ENCODE data around the gene ANO1.

Gene ANO1

DNA sequence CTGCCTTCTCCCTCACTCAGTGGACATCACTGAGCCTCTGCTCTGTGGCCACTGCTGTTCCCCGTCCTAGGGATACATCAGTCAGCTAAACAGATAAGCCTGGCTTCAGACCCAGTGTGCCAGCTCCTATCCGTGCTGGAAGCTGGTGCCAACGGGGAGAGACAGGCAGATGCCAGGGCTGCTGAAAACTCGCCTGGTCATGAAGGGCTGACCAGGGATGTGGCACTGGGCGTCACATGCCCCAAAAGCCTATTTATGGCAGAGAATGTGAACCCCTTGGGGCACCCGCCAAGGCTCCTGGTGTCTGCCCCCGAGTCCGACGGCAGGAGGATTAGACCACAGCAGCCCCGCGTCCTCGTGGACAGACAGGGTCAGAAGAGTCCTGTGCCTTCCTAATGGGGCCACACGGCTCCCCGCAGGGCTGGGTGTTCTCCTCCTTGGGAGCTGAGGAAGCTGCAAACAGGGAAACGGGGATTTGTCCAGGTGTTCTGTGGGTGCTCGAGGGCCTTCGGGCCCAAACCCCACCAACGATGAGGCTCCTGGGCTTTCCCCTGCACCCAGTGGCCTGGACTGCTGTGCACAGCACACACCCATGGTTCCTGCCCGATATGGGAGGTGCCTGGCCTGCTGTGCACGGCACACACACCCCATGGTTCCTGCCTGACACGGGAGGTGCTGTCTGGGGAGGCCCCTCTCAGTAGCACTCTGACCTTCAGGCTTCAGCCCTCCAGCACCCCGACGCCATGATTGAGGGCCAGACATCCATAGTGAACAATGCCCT lies 19.9 kb downstream of the ANO1 start:
- no peak for DNase-seq (ENCODE audit: low spot score)

DNA sequence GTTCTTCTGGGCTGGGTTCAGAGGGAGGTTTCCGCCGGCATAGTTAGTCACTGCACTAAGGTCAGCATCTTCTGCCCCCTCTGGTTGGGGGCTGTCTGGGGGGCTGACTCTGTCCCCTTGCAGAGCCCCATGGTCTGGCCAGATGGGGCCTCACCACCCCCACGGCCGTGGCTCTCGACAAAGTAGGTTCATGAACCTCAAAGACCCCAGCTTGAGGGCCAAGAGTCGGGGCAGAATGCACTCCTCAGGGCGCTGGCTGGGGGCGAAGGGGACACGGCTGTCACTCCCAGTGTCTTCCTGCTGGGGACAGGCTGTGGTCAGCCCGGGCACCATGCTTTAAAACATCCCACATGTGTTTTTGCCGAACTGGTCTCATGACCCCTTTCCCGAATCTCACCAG lies 20.8 kb downstream of the ANO1 start:
- DNase-seq (ENCODE audit: low spot score) = no peak

DNA sequence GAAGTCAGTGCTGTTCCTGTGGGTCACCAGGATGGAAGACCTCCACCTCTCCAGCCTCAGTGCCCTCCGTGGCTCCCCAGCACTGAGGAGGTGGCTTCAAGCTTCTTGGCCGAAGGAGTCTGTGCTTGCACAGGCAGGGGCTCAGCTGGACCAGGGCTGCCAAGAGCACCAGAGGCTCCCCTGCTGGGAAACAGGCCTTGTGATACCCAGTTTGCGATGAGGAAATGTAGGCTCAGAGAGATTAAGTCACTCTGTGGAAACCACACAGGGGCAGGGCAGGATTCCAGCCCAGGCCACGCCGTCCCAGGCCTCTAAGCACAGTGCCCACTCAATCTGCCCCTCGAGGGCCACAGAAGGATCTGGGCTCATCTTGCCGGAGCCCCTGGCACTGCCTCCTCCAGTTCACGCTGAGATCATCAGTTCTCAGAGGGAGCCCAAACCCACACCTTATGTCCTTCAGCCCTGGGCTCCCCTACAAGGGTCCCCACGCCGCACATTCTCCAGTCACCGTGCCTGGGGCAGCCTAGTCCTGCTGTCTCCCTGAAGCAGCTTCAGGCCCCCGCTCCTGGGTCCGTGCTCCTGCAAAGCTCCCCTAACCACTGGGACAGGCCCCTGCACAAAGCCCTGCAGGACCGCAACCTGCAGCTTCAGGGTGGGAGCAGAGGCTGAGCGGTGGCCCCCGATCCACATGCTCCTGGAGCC lies 21.6 kb downstream of the ANO1 start:
- DNase-seq (ENCODE audit: low spot score) = no peak

DNA sequence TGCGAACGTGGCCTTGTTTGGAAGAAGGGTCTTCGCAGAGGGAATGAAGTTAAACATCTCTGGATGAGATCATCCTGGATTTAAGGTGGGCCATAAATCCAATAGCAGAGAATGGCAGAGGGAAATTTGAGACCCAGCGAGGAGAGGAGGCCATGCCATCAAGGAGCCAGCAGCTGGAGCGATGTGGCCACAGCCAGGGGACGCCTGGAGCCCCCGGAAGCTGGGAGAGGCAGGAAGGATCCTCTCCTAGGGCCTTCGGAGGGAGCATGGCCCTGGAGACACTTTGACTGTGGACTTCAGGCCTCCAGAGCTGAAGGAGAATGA lies 22.1 kb downstream of the ANO1 start:
- no peak for DNase-seq (ENCODE audit: low spot score)

DNA sequence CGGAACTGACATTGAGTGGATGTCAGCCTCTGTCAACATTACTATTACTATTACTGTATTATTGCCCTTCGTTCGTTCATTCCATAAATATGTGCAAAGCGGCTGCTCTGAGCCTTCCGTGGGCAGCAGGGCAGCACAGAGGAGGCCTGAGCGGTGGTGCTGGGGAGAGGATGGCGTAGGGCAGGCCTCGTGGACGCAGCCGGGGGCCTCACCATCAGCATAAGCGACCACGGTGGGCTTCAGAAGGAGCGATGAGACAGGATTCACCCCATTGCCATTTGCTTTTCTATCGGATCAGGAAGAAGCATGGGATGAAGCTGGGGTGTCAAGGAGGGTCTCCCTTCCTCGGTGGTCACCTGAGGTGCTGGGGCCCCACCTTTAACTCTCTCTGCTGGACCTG lies 22.7 kb downstream of the ANO1 start:
- no peak for DNase-seq (ENCODE audit: low spot score)

DNA sequence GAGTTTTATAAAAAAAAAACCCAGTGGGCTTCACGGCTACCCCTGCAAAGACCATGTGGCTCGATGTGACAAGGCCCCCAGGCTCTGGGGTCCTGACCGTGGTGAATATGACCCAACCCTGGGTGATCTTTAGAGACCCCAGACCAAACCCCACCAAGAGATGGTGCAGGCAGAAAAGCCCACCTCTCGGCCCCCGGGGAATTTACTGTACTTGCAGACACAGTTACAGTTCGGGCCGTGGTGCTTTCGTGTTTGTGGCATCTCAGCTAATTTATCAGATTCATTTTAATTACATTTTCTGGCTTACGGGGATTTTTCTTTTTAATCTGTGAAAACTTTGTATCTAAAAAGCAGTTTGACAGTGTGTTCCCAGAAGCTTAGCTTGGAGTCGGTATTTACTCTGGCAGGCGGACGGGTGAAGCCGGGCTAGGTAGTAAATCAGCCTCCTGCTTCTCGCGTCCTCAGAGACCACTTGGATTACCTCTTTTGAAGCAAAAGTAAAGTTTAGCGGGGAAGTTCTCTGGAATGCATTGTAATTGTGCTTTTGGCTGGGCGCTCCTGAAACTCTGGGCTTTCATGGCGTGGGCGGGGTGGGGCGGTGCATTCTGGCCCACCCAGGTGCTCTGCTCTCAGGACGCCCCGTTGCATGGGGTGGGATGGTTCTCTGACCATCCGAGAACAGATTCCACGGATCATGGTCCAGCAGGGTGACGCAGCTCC lies 25.3 kb downstream of the ANO1 start:
- no peak for DNase-seq (ENCODE audit: low spot score)

DNA sequence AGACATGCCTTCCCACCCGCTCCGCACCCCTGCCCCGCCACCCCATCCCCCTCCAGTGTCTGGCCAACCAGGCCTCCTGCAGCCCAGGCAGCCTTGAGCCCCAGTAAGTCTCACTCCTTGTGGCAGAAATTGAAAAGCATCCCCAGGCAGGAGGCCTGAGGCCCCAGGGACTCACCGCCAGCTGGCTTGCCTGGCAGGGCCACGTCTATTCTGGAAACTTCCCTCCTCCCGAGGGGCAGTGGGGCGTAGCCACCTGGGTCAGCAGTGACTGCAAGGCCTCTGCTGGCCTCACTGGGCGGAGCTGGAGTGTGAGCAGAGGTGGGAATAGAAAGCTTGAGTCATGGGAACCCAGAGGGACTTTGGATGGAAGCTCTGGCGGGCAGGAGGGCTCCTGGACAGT lies 26.3 kb downstream of the ANO1 start:
- no peak for DNase-seq (ENCODE audit: low spot score)

DNA sequence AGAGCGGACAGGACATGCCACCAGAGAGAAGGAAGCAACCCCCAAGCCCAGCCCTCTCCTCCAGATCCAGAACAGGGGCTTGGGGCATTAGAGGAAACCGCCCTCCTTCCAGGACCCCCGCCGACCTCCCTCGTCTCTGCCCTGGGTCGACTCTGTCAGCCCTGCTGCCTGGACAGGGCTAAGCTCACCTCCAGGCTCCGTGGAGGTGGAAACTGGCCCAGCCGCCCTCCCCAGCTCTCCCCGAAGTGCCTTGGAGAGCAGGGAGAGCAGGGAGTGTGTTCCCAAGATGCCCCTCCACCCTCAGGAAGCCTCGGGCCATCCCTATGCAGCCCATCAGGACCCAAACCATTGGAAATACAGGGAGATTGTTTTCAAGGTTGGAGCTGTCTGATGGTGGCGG lies 26.8 kb downstream of the ANO1 start:
- DNase-seq (ENCODE audit: low spot score) = no peak

DNA sequence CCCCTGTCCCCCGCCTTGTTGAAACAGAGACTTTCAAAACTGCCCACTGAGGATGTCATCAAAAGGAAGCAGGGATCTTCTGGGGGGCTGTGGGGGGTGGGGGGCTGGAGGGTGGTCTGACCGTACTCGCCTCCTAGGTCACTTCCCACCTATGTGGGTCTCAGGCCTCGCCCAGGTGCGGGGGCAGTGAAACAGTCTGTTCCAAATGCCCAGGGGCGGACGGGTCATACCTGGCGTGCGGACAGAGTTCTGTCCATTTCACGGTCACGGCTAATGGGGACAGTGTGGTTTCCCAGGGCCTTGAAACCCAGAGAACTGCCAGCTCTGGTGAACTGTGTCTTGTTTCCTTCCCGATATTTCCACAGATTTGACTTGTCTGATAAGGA lies 27.2 kb downstream of the ANO1 start:
- no peak for DNase-seq (ENCODE audit: low spot score)

DNA sequence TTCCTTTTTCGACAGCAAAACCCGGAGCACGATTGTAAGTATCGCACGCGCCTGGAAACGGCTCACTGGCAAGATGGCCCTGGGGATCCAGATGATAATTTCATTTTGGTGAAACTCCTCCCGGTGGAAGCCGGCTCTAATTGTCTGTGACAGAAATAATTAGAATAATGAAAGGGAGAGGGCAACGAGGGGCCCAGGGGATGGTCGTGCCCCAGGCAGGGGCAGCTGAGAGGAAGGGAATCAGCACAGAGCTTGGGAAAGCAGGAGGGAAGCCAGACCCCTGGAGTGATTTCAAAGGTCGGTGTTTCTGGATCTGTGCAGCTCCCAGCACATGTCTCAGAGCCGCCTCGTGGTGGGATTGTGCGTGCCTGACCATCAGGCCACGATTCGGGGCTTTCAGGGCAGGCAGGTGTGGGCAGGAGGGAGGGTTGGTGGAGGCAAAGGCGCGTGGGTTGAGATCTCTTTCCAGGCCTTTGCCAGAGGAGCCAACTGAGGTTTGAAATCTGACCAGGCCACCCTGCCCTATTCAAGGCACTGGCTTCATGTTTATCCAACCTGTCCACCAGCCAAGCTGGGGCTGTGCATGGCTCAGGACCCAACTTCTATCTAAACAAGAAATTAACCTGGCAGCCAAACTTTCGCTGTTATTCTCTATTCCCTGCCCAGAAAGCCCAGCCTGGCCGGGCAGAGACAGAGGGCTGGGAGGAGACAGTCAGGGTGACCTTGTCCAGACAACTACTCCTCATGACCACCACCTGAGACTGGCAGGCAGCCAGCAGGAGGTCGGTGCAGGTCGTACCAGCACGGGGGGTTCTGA lies 27.8 kb downstream of the ANO1 start:
- no peak for DNase-seq (ENCODE audit: low spot score)

DNA sequence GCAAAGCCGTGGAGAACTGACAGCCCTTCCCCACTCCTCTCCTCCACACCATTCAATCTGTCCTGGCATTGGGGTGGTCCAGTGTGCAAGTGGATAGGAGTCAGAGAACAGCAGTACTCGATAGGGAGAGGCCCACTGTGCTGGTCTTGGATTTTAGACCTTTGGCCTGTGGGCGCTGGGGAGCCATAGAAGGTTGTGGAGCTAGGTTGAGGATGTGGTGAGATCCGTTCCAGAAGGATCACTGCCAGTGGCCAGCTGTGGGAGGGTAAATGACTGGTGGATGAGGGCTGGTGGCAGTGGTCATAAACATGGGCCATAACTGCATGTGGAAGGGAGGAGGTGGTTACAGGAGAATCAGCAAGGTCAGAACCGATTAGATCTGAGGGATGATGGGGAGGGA lies 28.6 kb downstream of the ANO1 start:
- DNase-seq (ENCODE audit: low spot score) = no peak

DNA sequence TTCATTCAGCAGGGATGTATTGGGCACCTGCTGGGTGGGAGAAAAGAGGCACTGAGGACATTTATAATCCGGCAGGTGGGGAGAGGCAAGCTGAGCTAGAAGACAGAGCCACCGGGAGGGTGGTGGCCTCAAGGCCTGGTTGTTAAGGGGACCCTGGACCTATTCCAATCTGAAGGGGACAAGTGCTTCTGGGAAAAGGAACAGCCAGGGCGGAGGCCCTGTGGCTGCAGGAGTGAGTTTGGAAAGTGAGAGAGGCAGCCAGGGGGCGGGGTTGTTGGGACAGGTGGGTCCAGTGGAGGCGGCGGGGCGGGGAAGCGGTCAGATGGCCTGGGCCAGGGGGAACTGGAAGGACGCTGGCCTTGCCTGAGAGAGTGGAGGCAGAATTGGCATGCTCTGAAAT lies 29.1 kb downstream of the ANO1 start:
- no peak for DNase-seq (ENCODE audit: low spot score)

DNA sequence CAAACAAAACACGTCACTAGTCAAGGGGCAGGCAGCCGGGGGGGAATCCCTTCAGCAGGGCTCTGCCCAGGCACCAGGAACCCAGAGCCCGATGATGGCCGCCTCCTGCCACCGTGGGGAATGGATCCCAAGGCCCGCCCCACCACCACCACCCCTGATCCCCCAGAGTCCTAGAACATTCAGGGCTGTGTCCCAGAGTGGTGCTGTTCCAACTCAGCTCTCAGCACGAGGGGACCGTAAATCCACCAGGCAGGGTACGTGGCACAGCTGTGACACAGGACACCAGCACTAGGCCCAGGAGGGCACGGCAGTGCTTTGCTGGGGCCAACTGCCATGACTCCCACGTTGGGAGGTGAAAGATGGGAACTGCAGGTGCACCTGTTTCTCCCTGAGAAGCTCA lies 29.6 kb downstream of the ANO1 start:
- no peak for DNase-seq (ENCODE audit: low spot score)

DNA sequence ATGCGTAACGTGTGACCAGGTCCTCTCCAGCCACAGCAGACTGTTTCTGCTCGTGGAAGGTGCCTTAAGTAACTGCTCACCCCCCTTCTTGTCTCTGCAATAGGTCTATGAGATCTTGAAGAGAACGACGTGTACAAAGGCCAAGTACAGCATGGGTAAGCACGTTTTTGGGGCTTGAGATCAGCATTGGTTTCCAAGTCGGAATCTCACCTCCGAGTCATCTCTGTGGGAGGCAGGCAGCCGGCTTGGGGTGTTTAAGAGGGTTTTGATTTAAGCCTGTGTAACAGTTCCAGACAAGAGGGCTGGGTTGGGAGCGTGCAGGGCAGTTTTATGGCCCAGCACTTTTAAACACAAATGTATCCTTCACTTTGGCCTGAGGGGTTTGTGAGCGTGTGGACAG lies 30.1 kb downstream of the ANO1 start:
- no peak for DNase-seq (ENCODE audit: low spot score)

DNA sequence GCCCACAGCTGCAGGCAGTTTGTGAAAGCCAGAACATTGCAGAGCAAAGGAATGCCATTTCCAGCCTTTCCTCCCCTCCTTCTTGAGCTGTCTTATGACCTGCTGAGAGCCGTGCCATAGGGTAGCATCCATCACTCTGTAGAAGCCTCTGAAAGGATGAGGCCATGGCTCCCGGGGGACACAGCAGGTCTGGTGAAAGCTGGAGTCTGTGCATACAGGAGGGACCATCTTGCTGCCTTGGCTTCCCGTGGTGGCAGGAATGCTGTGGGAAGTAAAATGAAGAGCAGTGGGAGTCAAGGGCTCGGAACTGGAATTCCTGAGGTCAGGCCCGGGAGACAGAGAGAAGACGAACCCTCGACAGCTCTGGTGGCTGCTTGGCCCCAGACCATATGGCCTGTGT lies 30.9 kb downstream of the ANO1 start:
- no peak for DNase-seq (ENCODE audit: low spot score)

DNA sequence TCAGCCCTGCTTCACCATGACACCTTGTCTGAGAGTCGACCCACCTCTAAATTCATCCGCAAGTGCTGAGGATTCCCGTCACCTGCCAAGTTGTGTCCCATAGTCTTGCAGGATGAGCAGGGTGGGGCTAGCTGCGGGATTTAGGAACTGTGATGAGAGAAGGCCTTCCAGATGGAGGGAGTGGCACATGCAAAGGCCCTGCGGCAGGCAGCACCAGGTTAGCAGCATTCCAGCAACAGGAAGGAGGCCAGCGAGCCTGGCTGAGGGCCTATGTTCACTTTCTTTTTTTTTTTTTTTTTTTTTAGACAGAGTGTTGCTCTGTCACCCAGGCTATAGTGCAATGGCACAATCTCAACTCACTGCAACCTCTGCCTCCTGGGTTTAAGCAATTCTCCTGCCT lies 31.8 kb downstream of the ANO1 start:
- DNase-seq (ENCODE audit: low spot score) = no peak

DNA sequence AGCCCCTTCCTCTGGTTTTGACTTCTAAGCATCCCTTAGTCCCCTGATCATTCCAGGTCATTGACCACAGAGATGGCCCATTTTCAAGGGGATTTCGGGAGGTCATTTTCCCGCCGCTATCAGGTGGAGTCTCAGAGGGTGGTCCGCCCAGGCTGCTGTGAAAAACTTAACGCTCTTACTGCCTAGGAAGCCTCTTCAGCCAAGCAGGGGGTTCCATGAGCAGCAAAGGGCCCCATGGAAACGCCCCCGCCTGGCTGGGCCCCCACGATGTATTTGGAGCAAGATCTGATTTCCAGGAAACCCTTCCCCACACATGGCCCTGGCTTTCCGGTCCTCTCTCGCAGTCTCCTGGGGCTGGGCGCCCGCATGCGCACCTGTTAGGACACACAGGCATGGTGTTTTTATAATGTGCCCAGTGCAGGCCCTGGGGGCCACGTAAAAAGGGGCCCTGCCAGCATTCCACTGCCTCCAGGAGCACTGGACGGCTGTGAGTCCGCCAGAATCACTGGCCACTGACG lies 32.5 kb downstream of the ANO1 start:
- no peak for DNase-seq (ENCODE audit: low spot score)

DNA sequence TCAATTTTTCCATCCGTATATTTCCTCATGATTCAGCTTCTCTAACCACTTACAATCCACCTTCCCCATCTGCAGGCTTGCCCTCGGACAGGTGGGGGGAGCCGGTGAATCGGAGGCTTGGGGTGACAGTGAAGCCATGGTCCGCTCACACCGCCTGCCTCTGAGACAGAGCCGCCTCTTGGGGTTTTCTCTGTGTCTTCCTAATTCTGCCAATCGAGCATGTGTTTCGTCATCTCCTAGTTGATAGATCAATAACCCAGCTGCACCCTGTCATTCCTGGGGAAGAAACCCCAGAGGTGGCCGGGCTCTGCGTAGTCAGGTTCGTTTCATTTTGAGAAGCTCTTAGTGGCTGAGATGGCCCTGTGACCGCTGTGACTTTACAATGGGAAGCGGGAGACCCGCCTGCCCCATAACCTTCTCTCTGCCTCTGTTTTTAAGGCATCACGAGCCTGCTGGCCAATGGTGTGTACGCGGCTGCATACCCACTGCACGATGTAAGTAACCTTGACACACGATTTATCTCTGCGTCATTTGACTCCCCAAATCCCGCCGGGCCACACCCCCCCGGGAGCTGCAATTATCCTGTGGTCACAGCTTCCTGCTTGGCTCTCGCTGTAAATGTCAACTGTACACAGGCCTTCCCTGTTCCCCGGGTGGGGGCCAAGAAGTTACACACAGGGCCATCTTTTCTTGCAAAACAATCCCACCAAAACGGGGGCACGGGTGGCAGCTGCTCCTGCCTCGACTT lies 33.3 kb downstream of the ANO1 start:
- no peak for DNase-seq (ENCODE audit: low spot score)

DNA sequence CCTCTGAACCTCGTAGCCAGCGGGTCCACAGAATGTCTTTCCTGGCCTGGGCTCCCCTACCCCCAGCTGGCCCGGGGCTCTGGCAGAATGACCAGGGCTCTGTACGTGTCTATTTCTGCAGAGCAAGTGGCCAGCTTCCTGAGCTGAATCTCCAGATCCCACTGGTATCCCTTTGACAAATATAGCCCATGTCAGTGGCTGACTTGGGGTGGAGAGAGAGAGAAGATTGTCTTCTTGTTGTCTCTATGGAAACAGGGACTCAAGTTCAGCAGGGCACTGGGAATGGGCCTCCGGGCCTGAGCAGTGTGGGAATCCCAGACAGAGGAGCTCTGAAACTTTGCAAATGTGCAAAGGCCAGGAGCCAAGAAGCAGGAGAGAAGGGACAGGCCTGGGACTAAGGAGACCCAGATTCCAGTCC lies 33.9 kb downstream of the ANO1 start:
- DNase-seq (ENCODE audit: low spot score) = no peak

DNA sequence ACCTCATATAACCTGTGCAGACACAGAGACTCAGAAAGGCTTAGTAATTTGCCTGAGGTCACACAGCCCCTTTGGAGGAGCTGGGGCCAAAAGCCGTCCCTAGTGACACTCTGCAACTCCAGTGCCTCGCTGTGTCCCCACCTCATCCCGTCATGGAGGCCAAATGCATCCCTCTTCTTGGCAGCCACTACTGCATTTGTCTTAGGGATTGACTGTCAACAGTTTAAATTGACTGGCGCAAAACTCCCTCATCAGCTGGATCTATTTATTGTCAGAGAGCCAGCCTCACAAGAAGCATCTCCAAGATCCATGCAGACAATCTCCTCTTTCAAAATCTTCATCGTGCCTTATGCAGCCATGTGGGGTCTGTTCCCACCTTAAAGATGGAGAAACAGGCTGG lies 35.7 kb downstream of the ANO1 start:
- no peak for DNase-seq (ENCODE audit: low spot score)

DNA sequence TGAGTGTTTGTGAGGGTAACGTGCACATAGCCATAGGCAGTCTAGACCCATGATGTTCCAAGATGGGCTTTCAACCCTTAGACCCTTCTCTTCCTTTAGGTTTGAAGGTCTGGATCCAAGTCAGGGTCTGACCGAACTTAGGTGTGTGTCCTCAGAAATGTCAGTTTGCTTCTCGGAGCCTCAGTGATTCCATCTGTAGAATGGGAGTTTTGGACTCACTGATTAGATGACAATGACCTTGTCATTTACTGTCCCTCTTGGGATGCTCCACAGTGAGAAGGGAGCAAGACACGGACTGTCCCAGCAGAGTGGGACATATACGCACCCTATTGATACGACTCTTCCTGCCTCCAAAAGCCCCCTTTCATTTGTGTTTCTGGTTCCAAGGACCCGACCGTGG lies 37.7 kb downstream of the ANO1 start:
- no peak for DNase-seq (ENCODE audit: low spot score)

Measured in D341Med (cell line).